H9 (cell line): ENCODE results near the gene HAPLN2. TPM values are rescaled to one million over a fixed set of nuclear protein-coding genes. Genes with fewer than 3 reads are reported as not detected.

Source experiments
- DNase-seq: peaks from one replicate; pipeline ENCODE4 v3.0.0-alpha.2; 2017
- H2AFZ ChIP-seq: one replicate; pipeline ENCODE4 v1.6.1; 2013; ENCODE audit warnings: mild to moderate bottlenecking, low read length, control low read depth, moderate library complexity
- H2AK5ac ChIP-seq: 2 replicates; pipeline ENCODE4 v1.6.1; 2013; ENCODE audit warnings: low read length, control low read depth, mixed read lengths; ENCODE audit not compliant: insufficient read length
- H2BK120ac ChIP-seq: one replicate; pipeline ENCODE4 v1.6.1; 2013; ENCODE audit warnings: low read depth, mild to moderate bottlenecking, low read length, control low read depth, inconsistent platforms; ENCODE audit not compliant: poor library complexity, severe bottlenecking
- H2BK12ac ChIP-seq: 2 replicates; pipeline ENCODE4 v1.6.1; 2013; ENCODE audit warnings: low read length, control low read depth, mixed read lengths, low read depth; ENCODE audit not compliant: insufficient read length
- H2BK15ac ChIP-seq: 2 replicates; pipeline ENCODE4 v1.6.1; 2013; ENCODE audit warnings: low read depth, low read length, control low read depth
- H2BK20ac ChIP-seq: one replicate; pipeline ENCODE4 v1.6.1; 2013; ENCODE audit warnings: low read depth, mild to moderate bottlenecking, low read length, control low read depth, inconsistent platforms; ENCODE audit not compliant: poor library complexity, severe bottlenecking
- H2BK5ac ChIP-seq: 2 replicates; pipeline ENCODE4 v1.6.1; 2013; ENCODE audit warnings: low read length, control low read depth, mixed read lengths; ENCODE audit not compliant: insufficient read length
- H3K14ac ChIP-seq: 2 replicates; pipeline ENCODE4 v1.6.1; 2013; ENCODE audit warnings: low read length, control low read depth; ENCODE audit not compliant: insufficient read depth
- H3K18ac ChIP-seq: 2 replicates; pipeline ENCODE4 v1.6.1; 2013; ENCODE audit warnings: low read depth, mild to moderate bottlenecking, mixed read lengths, low read length, control low read depth; ENCODE audit not compliant: insufficient read length
- H3K23ac ChIP-seq: 2 replicates; pipeline ENCODE4 v1.6.1; 2013; ENCODE audit warnings: low read length, control low read depth, mixed read lengths, low read depth; ENCODE audit not compliant: insufficient read length
- H3K23me2 ChIP-seq: 2 replicates; pipeline ENCODE4 v1.6.1; 2013; ENCODE audit warnings: low read depth, mild to moderate bottlenecking, mixed read lengths, low read length, control low read depth; ENCODE audit not compliant: insufficient read length, poor library complexity, severe bottlenecking
- H3K27ac ChIP-seq: 2 replicates; pipeline ENCODE4 v1.5.1; 2013; ENCODE audit warnings: low read length, control low read depth, mixed read lengths, low read depth; ENCODE audit not compliant: insufficient read length
- H3K27me3 ChIP-seq: 2 replicates; pipeline ENCODE4 v1.6.1; 2013; ENCODE audit warnings: low read length, control low read depth, inconsistent platforms; ENCODE audit not compliant: insufficient read depth
- H3K4ac ChIP-seq: 2 replicates; pipeline ENCODE4 v1.6.1; 2013; ENCODE audit warnings: low read depth, mild to moderate bottlenecking, control low read depth, inconsistent platforms, low read length, moderate library complexity
- H3K4me1 ChIP-seq: 2 replicates; pipeline ENCODE4 v1.6.1; 2013; ENCODE audit warnings: low read length, control low read depth, inconsistent platforms; ENCODE audit not compliant: insufficient read depth
- H3K4me2 ChIP-seq: 2 replicates; pipeline ENCODE4 v1.6.1; 2013; ENCODE audit warnings: low read length, control low read depth, mixed read lengths; ENCODE audit not compliant: insufficient read length, insufficient read depth
- H3K56ac ChIP-seq: 2 replicates; pipeline ENCODE4 v1.6.1; 2013; ENCODE audit warnings: low read depth, mild to moderate bottlenecking, mixed read lengths, low read length, control low read depth; ENCODE audit not compliant: insufficient read length
- H3K79me1 ChIP-seq: 2 replicates; pipeline ENCODE4 v1.6.1; 2013; ENCODE audit warnings: low read depth, mild to moderate bottlenecking, moderate library complexity, low read length, control low read depth, inconsistent platforms; ENCODE audit not compliant: insufficient read depth, poor library complexity, severe bottlenecking
- H3K79me2 ChIP-seq: 2 replicates; pipeline ENCODE4 v1.6.1; 2013; ENCODE audit warnings: low read length, control low read depth, inconsistent platforms; ENCODE audit not compliant: insufficient read depth
- H3K9ac ChIP-seq: 2 replicates; pipeline ENCODE4 v1.6.1; 2013; ENCODE audit warnings: low read length, control low read depth, mixed read lengths; ENCODE audit not compliant: insufficient read length; ENCODE audit errors: extremely low read depth
- H3K9me3 ChIP-seq: one replicate; pipeline ENCODE4 v1.6.1; 2013; ENCODE audit warnings: low read depth, low read length, inconsistent platforms; ENCODE audit not compliant: control insufficient read depth
- H3T11ph ChIP-seq: one replicate; pipeline ENCODE4 v1.6.1; 2013; ENCODE audit warnings: mild to moderate bottlenecking, low read length, control low read depth, inconsistent platforms
- H4K20me1 ChIP-seq: one replicate; pipeline ENCODE4 v1.6.1; 2013; ENCODE audit not compliant: control insufficient read depth, insufficient read length, insufficient read depth
- H4K5ac ChIP-seq: 2 replicates; pipeline ENCODE4 v1.6.1; 2013; ENCODE audit warnings: low read depth, mild to moderate bottlenecking, mixed read lengths, low read length, control low read depth; ENCODE audit not compliant: insufficient read length
- H4K8ac ChIP-seq: replicated peaks from 2 replicates; pipeline ENCODE4 v1.6.1; 2013; ENCODE audit warnings: low read length, control low read depth, mixed read lengths, low read depth; ENCODE audit not compliant: insufficient read length
- H4K91ac ChIP-seq: 2 replicates; pipeline ENCODE4 v1.6.1; 2013; ENCODE audit warnings: low read depth, mild to moderate bottlenecking, moderate library complexity, mixed read lengths, low read length, control low read depth; ENCODE audit not compliant: insufficient read length
- H3K27ac Mint-ChIP-seq, 3 experiments: 2 replicates in 2 of 3; 3 replicates in 1 of 3; pipeline ENCODE4 v1.8.0; 2020 to 2021; ENCODE audit warnings: mixed read lengths in 3 of 3, mild to moderate bottlenecking in 1 of 3, moderate library complexity in 1 of 3
- H3K27me3 Mint-ChIP-seq: 2 replicates; pipeline ENCODE4 v1.8.0; 2021; ENCODE audit warnings: low read depth, mild to moderate bottlenecking, moderate library complexity, mixed read lengths
- H3K36me3 Mint-ChIP-seq, 3 experiments: 2 replicates in 2 of 3; 3 replicates in 1 of 3; pipeline ENCODE4 v1.8.0; 2020 to 2021; ENCODE audit warnings: low read depth in 3 of 3, mixed read lengths in 3 of 3; ENCODE audit not compliant: insufficient read depth in 1 of 3
- H3K4me1 Mint-ChIP-seq, 2 experiments: 2 replicates each; pipeline ENCODE4 v1.8.0; 2020; ENCODE audit warnings: mixed read lengths in 2 of 2
- H3K4me3 Mint-ChIP-seq, 2 experiments: 2 replicates in 1 of 2; 3 replicates in 1 of 2; pipeline ENCODE4 v1.8.0; 2020 to 2021; ENCODE audit warnings: mild to moderate bottlenecking in 2 of 2, mixed read lengths in 2 of 2, moderate library complexity in 1 of 2
- H3K9me3 Mint-ChIP-seq, 2 experiments: 2 replicates in 1 of 2; 3 replicates in 1 of 2; pipeline ENCODE4 v1.8.0; 2020; ENCODE audit warnings: mild to moderate bottlenecking in 2 of 2, mixed read lengths in 2 of 2, moderate library complexity in 1 of 2
- CTCF ChIP-seq: fragments of 200-600 bp; sonication (generic); conservative IDR thresholded peaks from 3 replicates; pipeline ENCODE4 v1.8.0; 2021; ENCODE audit warnings: antibody characterized with exemption, mild to moderate bottlenecking
- WGBS: extraction: QIAGEN DNeasy Blood & Tissue Kit; methylation state at CpG from one replicate; pipeline ENCODE4 v1.1.7; 2013; ENCODE audit warnings: missing lambda C conversion rate, low lambda C conversion rate, mixed read lengths; ENCODE audit not compliant: insufficient read length; ENCODE audit errors: extremely low coverage; 5-methylcytosine and 5-hydroxymethylcytosine counted together
- total RNA-seq: library from RNA; stranded (reverse); gene quantifications from 2 replicates; pipeline ENCODE4 v1.2.1, GENCODE V29; 2021

Gene HAPLN2
- total RNA-seq, 1 experiment from 2014 or later, result 0.46 TPM

GRCh38 chr1:156647351-156647750, 28.1 kb downstream of the HAPLN2 start:
- Mint-ChIP-seq H3K36me3 (no peaks in the 10 kb centered on the region), H3K9me3 (no peaks in the 10 kb centered on the region; a peak in 1 of 5 replicates), H3K27ac (no peak overlapping the region), H3K4me1 (peaks cover 14 to 17% of the 10 kb centered on the region in 2 experiments), H3K4me3 (no peak overlapping the region), H3K27me3 (peaks cover 94% of the 10 kb centered on the region)
- Histone ChIP-seq H3K23me2 (peaks cover 2% of the 10 kb centered on the region), H3K79me1 (no peaks in the 10 kb centered on the region), H3K14ac (no peak overlapping the region), H2BK5ac (no peak overlapping the region), H4K5ac (no peak overlapping the region), H3T11ph (no peak overlapping the region), H4K91ac (no peak overlapping the region), H2BK12ac (no peak overlapping the region), H3K79me2 (no peaks in the 10 kb centered on the region), H3K4me1 (no peaks in the 10 kb centered on the region; the same call in 1 of the 2 replicates), H2BK15ac (no peak overlapping the region), H3K9me3 (no peaks in the 10 kb centered on the region), H3K9ac (no peak overlapping the region), H3K18ac (no peak overlapping the region), H3K4ac (no peak overlapping the region), H4K20me1 (no peaks in the 10 kb centered on the region), H2AFZ (no peak overlapping the region), H2BK120ac (no peak overlapping the region), H3K27ac (no peak overlapping the region), H3K27me3 (peaks cover 4% of the 10 kb centered on the region; the same call in 1 of the 2 replicates), H2AK5ac (no peak overlapping the region), H2BK20ac (no peak overlapping the region), H3K23ac (no peak overlapping the region), H3K4me2 (no peak overlapping the region), H3K56ac (no peak overlapping the region), H4K8ac (no peak overlapping the region)
- no peak for TF ChIP-seq CTCF
- no CpG with 5 or more reads among the region's 10 CpGs for WGBS
- DNase-seq, result no peak
